Tibial nerve (tissue), 4 donors: ENCODE data around the gene TRAPPC2.

Experiments
- EP300 ChIP-seq, 2 donors: sonication (generic); formaldehyde crosslinking; IDR thresholded peaks; one replicate each; pipeline ENCODE4 v1.6.1; 2017; ENCODE audit warnings: antibody characterized with exemption in 2 of 2, mild to moderate bottlenecking in 1 of 2
- TF ChIP-seq, protein P1 (sequence below), 5 experiments: fragments of 200-600 bp in 3 of 5; fragments of 450-650 bp in 2 of 5; sonication (generic) in 3 of 5; IDR thresholded peaks; one replicate each; pipeline ENCODE4 v1.5.1; 2016 to 2019; ENCODE audit warnings: antibody characterized with exemption in 5 of 5, mild to moderate bottlenecking in 3 of 5, moderate library complexity in 2 of 5

GRCh38 chrX:13697455-13697854, 37.0 kb downstream of the TRAPPC2 start:
- no peak for TF ChIP-seq EP300 (IDR thresholded peaks at IDR 0.05)
- TF ChIP-seq, protein P1, sequence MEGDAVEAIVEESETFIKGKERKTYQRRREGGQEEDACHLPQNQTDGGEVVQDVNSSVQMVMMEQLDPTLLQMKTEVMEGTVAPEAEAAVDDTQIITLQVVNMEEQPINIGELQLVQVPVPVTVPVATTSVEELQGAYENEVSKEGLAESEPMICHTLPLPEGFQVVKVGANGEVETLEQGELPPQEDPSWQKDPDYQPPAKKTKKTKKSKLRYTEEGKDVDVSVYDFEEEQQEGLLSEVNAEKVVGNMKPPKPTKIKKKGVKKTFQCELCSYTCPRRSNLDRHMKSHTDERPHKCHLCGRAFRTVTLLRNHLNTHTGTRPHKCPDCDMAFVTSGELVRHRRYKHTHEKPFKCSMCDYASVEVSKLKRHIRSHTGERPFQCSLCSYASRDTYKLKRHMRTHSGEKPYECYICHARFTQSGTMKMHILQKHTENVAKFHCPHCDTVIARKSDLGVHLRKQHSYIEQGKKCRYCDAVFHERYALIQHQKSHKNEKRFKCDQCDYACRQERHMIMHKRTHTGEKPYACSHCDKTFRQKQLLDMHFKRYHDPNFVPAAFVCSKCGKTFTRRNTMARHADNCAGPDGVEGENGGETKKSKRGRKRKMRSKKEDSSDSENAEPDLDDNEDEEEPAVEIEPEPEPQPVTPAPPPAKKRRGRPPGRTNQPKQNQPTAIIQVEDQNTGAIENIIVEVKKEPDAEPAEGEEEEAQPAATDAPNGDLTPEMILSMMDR (IDR thresholded peaks at IDR 0.05), result no peak
